Measurements from ENCODE around the gene DAP. TPM values are rescaled to one million over a fixed set of nuclear protein-coding genes. Genes with fewer than 3 reads are reported as not detected.

Gene DAP
- total and polyA plus RNA-seq, 2 experiments from 2014 or later, result 52.9 to 255 TPM

GRCh38 chr5:10673407-10673806 lies 87.6 kb downstream of the DAP start:
- 72 to 76% methylated on average over 9 of the region's 9 CpGs for WGBS, 2 experiments (ENCODE audit: low coverage in 1 of 2, low lambda C conversion rate in 2 of 2, missing lambda C conversion rate in 2 of 2)
- in situ Hi-C loops (cut with MboI), result no loop called here
- H3K9me3 ChIP-seq (ENCODE audit: low read depth), result no peaks in the 10 kb centered on the region
- no peak overlapping the region for H3K27ac ChIP-seq
- H3K9me2 ChIP-seq (ENCODE audit: insufficient read depth), result no peaks in the 10 kb centered on the region
- H4K20me1 ChIP-seq (ENCODE audit: insufficient read depth), result no peaks in the 10 kb centered on the region
- TF ChIP-seq EZH2 (IDR thresholded peaks at IDR 0.05; ENCODE audit: insufficient read depth, poor library complexity, severe bottlenecking) (no peak), EZH2phosphoT487 (IDR thresholded peaks at IDR 0.05; ENCODE audit: insufficient read depth, low read depth) (no peak)
- no peak overlapping the region for H3K4me3 ChIP-seq
- H3K79me2 ChIP-seq (ENCODE audit: insufficient read depth), result no peaks in the 10 kb centered on the region
- H3K9ac ChIP-seq, result no peak overlapping the region
- DNase-seq, result no peak
- peaks cover 14% of the 10 kb centered on the region; the same call in 1 of the 2 replicates for H3K36me3 ChIP-seq (ENCODE audit: low read depth)
- no peaks in the 10 kb centered on the region; the same call in 1 of the 2 replicates for H3K4me1 ChIP-seq (ENCODE audit: insufficient read depth)
- no peak overlapping the region for H2AFZ ChIP-seq
- H3K4me2 ChIP-seq (ENCODE audit: unreplicated experiment), result no peak overlapping the region
- 0 out of 2 replicates have a peak, but pooled peaks cover 3% of the 10 kb centered on the region for H3F3A ChIP-seq (ENCODE audit: insufficient read depth)
- no peaks in the 10 kb centered on the region for H3K27me3 ChIP-seq (replicated peaks; ENCODE audit: insufficient read depth)

GRCh38 chr5:10673017-10673389 lies 88.0 kb downstream of the DAP start:
- Histone ChIP-seq H3K36me3 (ENCODE audit: low read depth) (peaks cover 14% of the 10 kb centered on the region; the same call in 1 of the 2 replicates), H3K27ac (no peak overlapping the region), H4K20me1 (ENCODE audit: insufficient read depth) (no peaks in the 10 kb centered on the region), H3K27me3 (replicated peaks; ENCODE audit: insufficient read depth) (no peaks in the 10 kb centered on the region), H3K4me3 (no peak overlapping the region), H3K9ac (no peak overlapping the region), H2AFZ (no peak overlapping the region), H3K9me2 (ENCODE audit: insufficient read depth) (no peaks in the 10 kb centered on the region), H3K79me2 (ENCODE audit: insufficient read depth) (no peaks in the 10 kb centered on the region), H3K9me3 (ENCODE audit: low read depth) (no peaks in the 10 kb centered on the region), H3K4me2 (ENCODE audit: unreplicated experiment) (no peak overlapping the region), H3F3A (ENCODE audit: insufficient read depth) (0 out of 2 replicates have a peak, but pooled peaks cover 3% of the 10 kb centered on the region), H3K4me1 (ENCODE audit: insufficient read depth) (no peaks in the 10 kb centered on the region; the same call in 1 of the 2 replicates)
- no peak for DNase-seq
- in situ Hi-C loops (cut with MboI), result no loop called here
- 83 to 86% methylated on average over 8 of the region's 8 CpGs for WGBS, 2 experiments (ENCODE audit: low coverage in 1 of 2, low lambda C conversion rate in 2 of 2, missing lambda C conversion rate in 2 of 2)
- TF ChIP-seq EZH2phosphoT487 (IDR thresholded peaks at IDR 0.05; ENCODE audit: insufficient read depth, low read depth), result no peak
- TF ChIP-seq EZH2 (IDR thresholded peaks at IDR 0.05; ENCODE audit: insufficient read depth, poor library complexity, severe bottlenecking), result no peak

GRCh38 chr5:10672146-10673016 lies 88.7 kb downstream of the DAP start:
- in situ Hi-C loops (cut with MboI), result no loop called here
- no peak overlapping the region for H2AFZ ChIP-seq
- no peak overlapping the region for H3K4me2 ChIP-seq (ENCODE audit: unreplicated experiment)
- no peak overlapping the region for H3K27ac ChIP-seq
- H3K9ac ChIP-seq, result no peak overlapping the region
- DNase-seq, result no peak
- H3K9me2 ChIP-seq (ENCODE audit: insufficient read depth), result no peaks in the 10 kb centered on the region
- no peaks in the 10 kb centered on the region for H4K20me1 ChIP-seq (ENCODE audit: insufficient read depth)
- 0 out of 2 replicates have a peak, but pooled peaks cover 3% of the 10 kb centered on the region for H3F3A ChIP-seq (ENCODE audit: insufficient read depth)
- TF ChIP-seq EZH2 (IDR thresholded peaks at IDR 0.05; ENCODE audit: insufficient read depth, poor library complexity, severe bottlenecking) (no peak), EZH2phosphoT487 (IDR thresholded peaks at IDR 0.05; ENCODE audit: insufficient read depth, low read depth) (no peak)
- H3K27me3 ChIP-seq (replicated peaks; ENCODE audit: insufficient read depth), result no peaks in the 10 kb centered on the region
- no peak overlapping the region for H3K4me3 ChIP-seq
- no peaks in the 10 kb centered on the region for H3K4me1 ChIP-seq (ENCODE audit: insufficient read depth)
- peaks cover 8% of the 10 kb centered on the region; the same call in 1 of the 2 replicates for H3K36me3 ChIP-seq (ENCODE audit: low read depth)
- no peaks in the 10 kb centered on the region for H3K79me2 ChIP-seq (ENCODE audit: insufficient read depth)
- 83% methylated on average over 7 of the region's 7 CpGs for WGBS, 2 experiments (ENCODE audit: low coverage in 1 of 2, low lambda C conversion rate in 2 of 2, missing lambda C conversion rate in 2 of 2)
- H3K9me3 ChIP-seq (ENCODE audit: low read depth), result no peaks in the 10 kb centered on the region

- H4K20me1 ChIP-seq (ENCODE audit: insufficient read depth), result no peaks in the 10 kb centered on the region
- H3K4me3 ChIP-seq, result no peak overlapping the region
- no peak for TF ChIP-seq EZH2 (IDR thresholded peaks at IDR 0.05; ENCODE audit: insufficient read depth, poor library complexity, severe bottlenecking)
- TF ChIP-seq EZH2phosphoT487 (IDR thresholded peaks at IDR 0.05; ENCODE audit: insufficient read depth, low read depth), result no peak
- H3F3A ChIP-seq (ENCODE audit: insufficient read depth), result no peaks in the 10 kb centered on the region
- H3K4me2 ChIP-seq (ENCODE audit: unreplicated experiment), result no peak overlapping the region
- H3K79me2 ChIP-seq (ENCODE audit: insufficient read depth), result no peaks in the 10 kb centered on the region
- no peak overlapping the region for H3K9ac ChIP-seq
- in situ Hi-C loops (cut with MboI), result no loop called here
- no peak overlapping the region for H2AFZ ChIP-seq
- no peaks in the 10 kb centered on the region for H3K36me3 ChIP-seq (ENCODE audit: low read depth)
- H3K4me1 ChIP-seq (ENCODE audit: insufficient read depth), result no peaks in the 10 kb centered on the region
- H3K27me3 ChIP-seq (replicated peaks; ENCODE audit: insufficient read depth), result no peaks in the 10 kb centered on the region
- no peaks in the 10 kb centered on the region for H3K9me3 ChIP-seq (ENCODE audit: low read depth)
- peak; percentile 31 for DNase-seq
- H3K27ac ChIP-seq, result no peak overlapping the region
- H3K9me2 ChIP-seq (ENCODE audit: insufficient read depth), result no peaks in the 10 kb centered on the region
- WGBS, 2 experiments (ENCODE audit: low coverage in 1 of 2, low lambda C conversion rate in 2 of 2, missing lambda C conversion rate in 2 of 2), result 54 to 60% methylated on average over 14 of the region's 14 CpGs
Measured at GRCh38 chr5:10671041-10672008, 89.7 kb downstream of the DAP start.

All from GM23248 (cell line).